ENCODE data around the gene ATP10B.
"Not testable (repeated sequence)": the region's sequence is repeated elsewhere in the genome, so short reads cannot be mapped to it uniquely, and the experiment has no call there.

The ATP10B gene

DNA sequence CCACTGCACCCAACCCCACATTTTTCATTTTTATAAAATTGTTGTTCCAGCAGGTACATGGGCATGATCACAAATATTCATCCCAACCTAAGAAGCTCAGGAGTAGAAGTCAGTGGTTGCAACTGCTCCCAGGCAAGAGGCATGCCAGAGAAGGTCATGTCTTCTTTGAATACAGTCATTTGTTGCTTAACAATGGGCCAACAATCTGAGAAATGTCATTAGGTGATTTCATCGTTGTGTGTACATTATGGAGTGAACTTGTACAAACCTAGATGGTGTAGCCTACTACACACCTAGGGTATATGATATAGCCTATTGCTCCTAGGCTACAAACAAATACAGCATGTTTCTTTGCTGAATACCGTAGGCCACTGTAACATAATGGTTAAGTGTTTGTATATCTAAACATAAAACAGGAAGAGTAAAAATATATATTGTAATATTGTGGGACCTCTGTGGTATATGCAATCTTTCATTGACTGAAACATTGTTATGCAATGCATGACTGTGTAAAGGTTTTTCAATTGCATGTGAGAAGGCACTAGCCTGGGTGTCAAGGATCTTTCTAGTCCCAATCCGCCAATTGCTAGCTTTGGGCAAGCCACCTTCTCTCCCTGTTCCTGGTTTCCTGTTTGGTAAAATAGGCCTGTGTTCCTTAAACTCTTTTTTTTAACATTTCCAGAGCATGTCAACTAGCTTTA is 27.6 kb downstream of the ATP10B start:
- H3K79me2 ChIP-seq (ENCODE audit: control insufficient read depth, insufficient read depth, low read length, unreplicated experiment), result no peaks in the 10 kb centered on the region
- no peaks in the 10 kb centered on the region for H3K4me1 ChIP-seq (ENCODE audit: control insufficient read depth, insufficient read depth, low read length, unreplicated experiment)

DNA sequence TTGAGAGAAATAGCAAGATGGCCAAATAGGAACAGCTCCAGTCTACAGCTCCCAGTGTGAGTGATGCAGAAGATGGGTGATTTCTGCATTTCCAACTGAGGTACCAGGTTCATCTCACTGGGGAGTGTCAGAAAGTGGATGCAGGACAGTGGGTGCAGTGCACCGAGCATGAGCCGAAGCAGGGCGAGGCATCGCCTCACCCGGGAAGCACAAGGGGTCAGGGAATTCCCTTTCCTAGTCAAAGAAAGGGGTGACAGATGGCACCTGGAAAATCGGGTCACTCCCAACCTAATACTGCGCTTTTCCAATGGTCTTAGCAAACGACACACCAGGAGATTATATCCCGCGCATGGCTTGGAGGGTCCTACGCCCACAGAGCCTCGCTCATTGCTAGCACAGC is 39.0 kb downstream of the ATP10B start:
- not testable (repeated sequence) for H3K36me3 ChIP-seq (ENCODE audit: insufficient read depth, low read length); H2AFZ ChIP-seq (ENCODE audit: low read length, unreplicated experiment); H3K27ac ChIP-seq (ENCODE audit: low read depth, low read length); H3K4me1 ChIP-seq (ENCODE audit: control insufficient read depth, insufficient read depth, low read length, unreplicated experiment); H3K4me3 ChIP-seq (ENCODE audit: low read depth, low read length); H3K27me3 ChIP-seq (ENCODE audit: insufficient read depth, low read length); H3K79me2 ChIP-seq (ENCODE audit: control insufficient read depth, insufficient read depth, low read length, unreplicated experiment)

More for the DNA sequence above, 27.6 kb downstream of the ATP10B start:
- Histone ChIP-seq H3K36me3 (ENCODE audit: insufficient read depth, low read length) (no peaks in the 10 kb centered on the region), H2AFZ (ENCODE audit: low read length, unreplicated experiment) (no peak overlapping the region), H3K4me3 (ENCODE audit: low read depth, low read length) (no peak overlapping the region), H3K27ac (ENCODE audit: low read depth, low read length) (no peak overlapping the region), H3K27me3 (ENCODE audit: insufficient read depth, low read length) (no peaks in the 10 kb centered on the region)

DNA sequence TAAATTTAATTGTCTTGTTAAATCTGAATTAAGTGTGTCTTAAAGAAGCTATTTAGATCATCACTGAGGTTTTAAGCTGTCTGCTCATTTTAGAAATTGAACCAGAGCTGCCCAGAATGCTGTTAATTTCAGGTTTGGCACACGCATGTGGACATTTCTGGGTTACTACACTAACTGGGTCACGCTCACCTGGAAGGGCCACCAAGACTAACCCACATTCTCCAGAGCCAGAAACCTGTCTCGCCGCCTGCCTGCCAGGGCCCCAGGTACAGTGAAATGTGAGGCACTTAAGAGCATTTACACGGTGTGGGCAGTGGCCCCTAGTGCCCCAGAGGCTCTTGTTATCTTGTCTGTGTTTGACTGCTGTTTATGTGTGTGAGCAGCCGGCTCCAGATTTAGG is 46.6 kb downstream of the ATP10B start:
- Histone ChIP-seq H3K4me3 (ENCODE audit: low read depth, low read length) (no peak overlapping the region), H3K4me1 (ENCODE audit: control insufficient read depth, insufficient read depth, low read length, unreplicated experiment) (no peaks in the 10 kb centered on the region), H3K27ac (ENCODE audit: low read depth, low read length) (no peak overlapping the region), H3K36me3 (ENCODE audit: insufficient read depth, low read length) (no peaks in the 10 kb centered on the region), H3K27me3 (ENCODE audit: insufficient read depth, low read length) (no peaks in the 10 kb centered on the region), H2AFZ (ENCODE audit: low read length, unreplicated experiment) (no peak overlapping the region), H3K79me2 (ENCODE audit: control insufficient read depth, insufficient read depth, low read length, unreplicated experiment) (no peaks in the 10 kb centered on the region)

DNA sequence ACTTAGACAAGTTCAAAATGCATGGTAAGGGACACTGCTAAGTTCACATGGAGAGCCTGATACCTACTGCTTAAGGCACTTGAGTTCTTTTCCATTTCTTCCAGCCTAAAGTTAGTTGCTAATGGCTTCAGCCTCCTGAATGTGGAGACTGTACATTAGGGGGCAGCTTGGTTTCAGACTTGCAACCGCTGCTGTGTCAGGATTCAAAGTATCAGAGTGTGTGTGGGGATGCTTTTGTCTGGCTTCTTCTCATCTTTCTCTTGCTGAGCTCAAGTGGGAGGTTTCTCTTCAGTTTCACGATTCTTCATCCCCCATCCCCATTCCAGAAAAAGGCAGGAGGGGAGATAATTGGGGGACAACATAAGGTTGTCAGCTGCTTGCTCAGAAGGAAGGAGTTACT is 49.4 kb downstream of the ATP10B start:
- Histone ChIP-seq H3K27me3 (ENCODE audit: insufficient read depth, low read length) (no peaks in the 10 kb centered on the region), H3K4me1 (ENCODE audit: control insufficient read depth, insufficient read depth, low read length, unreplicated experiment) (no peaks in the 10 kb centered on the region), H3K27ac (ENCODE audit: low read depth, low read length) (no peak overlapping the region), H3K79me2 (ENCODE audit: control insufficient read depth, insufficient read depth, low read length, unreplicated experiment) (no peaks in the 10 kb centered on the region), H2AFZ (ENCODE audit: low read length, unreplicated experiment) (no peak overlapping the region), H3K36me3 (ENCODE audit: insufficient read depth, low read length) (no peaks in the 10 kb centered on the region), H3K4me3 (ENCODE audit: low read depth, low read length) (no peak overlapping the region)

DNA sequence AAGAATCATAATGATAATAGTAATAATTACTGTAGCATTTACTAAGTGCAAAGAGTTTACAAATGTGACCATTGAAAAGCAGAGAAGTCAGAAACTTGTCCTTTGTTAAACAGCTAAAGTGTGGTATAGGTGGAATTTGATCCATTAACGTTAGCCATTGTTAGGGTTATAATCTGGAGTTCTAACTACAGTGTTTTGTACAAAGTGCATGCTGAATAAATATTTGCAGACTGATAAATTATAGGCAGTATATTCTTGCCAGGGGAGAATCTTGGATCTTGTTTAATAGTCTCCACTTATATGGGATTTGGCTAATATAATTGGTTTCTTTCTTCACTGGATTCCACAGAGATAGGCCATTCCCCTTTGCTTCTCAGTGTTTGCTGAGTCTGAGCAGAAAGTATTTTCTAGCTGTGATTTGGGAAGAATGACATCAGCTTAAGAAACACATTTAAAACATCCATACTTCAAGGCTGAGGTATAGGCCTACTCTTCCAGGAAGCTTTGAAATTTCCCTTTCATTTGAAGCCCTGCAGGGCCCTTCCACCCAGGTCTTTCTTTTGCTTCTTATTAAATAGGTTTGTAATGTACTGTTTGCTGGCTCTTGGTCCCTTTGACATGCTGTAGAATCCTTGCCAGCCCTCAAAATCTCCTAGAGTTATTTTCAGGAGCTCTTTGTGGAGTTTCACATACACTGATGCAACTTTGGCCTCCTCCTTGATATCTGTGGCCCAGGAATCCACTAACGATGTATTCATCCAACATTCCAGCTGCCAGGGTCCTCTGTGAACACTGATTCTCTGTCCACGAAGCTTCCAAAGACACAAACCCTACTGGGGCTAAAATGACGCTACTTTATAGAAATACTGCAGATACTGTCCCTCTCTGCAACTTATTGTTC is 51.4 kb downstream of the ATP10B start:
- Histone ChIP-seq H3K4me1 (ENCODE audit: control insufficient read depth, insufficient read depth, low read length, unreplicated experiment) (no peaks in the 10 kb centered on the region), H3K36me3 (ENCODE audit: insufficient read depth, low read length) (no peaks in the 10 kb centered on the region), H3K79me2 (ENCODE audit: control insufficient read depth, insufficient read depth, low read length, unreplicated experiment) (no peaks in the 10 kb centered on the region), H3K4me3 (ENCODE audit: low read depth, low read length) (no peak overlapping the region), H3K27me3 (ENCODE audit: insufficient read depth, low read length) (no peaks in the 10 kb centered on the region), H2AFZ (ENCODE audit: low read length, unreplicated experiment) (no peak overlapping the region), H3K27ac (ENCODE audit: low read depth, low read length) (no peak overlapping the region)

DNA sequence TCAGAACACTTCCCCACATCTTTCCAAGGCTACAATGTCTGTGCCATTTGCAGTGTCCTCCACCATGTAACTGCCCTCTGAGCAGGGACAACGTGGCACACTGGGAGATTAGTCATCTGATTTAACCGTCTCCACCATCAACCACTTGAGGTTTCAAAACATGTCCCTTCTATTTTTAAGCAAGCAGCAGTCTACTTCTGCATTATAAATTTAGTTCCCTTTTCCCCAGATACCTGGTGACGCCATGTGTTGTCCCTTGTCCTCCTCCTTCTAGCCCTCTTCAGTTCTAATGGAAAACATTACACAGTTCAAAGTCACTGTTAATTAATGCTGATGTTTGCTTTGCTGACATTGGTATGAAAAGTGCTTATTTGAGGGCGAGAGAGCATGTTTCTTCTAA is 52.8 kb downstream of the ATP10B start:
- Histone ChIP-seq H2AFZ (ENCODE audit: low read length, unreplicated experiment) (no peak overlapping the region), H3K79me2 (ENCODE audit: control insufficient read depth, insufficient read depth, low read length, unreplicated experiment) (no peaks in the 10 kb centered on the region), H3K27me3 (ENCODE audit: insufficient read depth, low read length) (no peaks in the 10 kb centered on the region), H3K27ac (ENCODE audit: low read depth, low read length) (no peak overlapping the region), H3K4me3 (ENCODE audit: low read depth, low read length) (no peak overlapping the region), H3K36me3 (ENCODE audit: insufficient read depth, low read length) (no peaks in the 10 kb centered on the region), H3K4me1 (ENCODE audit: control insufficient read depth, insufficient read depth, low read length, unreplicated experiment) (no peaks in the 10 kb centered on the region)

DNA sequence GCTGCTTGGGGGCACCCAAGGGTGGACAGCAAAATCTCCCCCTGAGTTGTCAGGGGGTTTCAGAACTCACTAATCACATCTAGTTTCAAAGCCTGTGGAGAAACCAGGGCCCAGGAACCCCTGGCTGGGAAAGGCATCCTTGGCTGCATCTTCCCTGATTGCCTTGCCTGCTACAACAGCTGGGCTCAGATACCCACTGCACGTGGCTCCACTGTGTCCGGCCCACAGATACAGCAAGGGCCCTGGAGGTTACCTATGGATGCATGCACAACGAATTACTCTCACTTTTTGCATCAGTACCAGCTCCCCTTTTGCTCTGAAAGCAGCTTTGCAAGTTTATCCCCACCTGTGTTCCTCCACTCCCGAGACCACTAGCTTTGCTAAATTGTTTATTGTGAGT is 55.0 kb downstream of the ATP10B start:
- Histone ChIP-seq H3K79me2 (ENCODE audit: control insufficient read depth, insufficient read depth, low read length, unreplicated experiment) (no peaks in the 10 kb centered on the region), H3K27ac (ENCODE audit: low read depth, low read length) (no peak overlapping the region), H2AFZ (ENCODE audit: low read length, unreplicated experiment) (no peak overlapping the region), H3K4me3 (ENCODE audit: low read depth, low read length) (no peak overlapping the region), H3K4me1 (ENCODE audit: control insufficient read depth, insufficient read depth, low read length, unreplicated experiment) (no peaks in the 10 kb centered on the region), H3K27me3 (ENCODE audit: insufficient read depth, low read length) (no peaks in the 10 kb centered on the region), H3K36me3 (ENCODE audit: insufficient read depth, low read length) (no peaks in the 10 kb centered on the region)

DNA sequence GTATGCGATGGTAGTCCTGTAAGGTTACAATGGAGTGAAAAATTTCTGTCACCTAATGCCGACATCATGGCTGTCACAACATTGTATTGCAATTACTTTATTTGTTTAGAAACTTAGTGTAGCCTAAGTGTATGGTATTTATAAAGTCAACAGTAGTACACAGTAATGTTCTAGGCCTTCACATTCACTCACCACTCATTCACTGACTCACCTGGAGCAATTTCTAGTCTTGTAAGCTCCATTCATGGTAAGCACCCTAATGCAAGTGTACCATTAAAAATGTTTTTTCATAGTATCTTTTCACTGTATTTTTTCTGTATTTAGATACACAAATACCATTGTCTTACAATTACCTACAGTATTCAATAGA is 58.5 kb downstream of the ATP10B start:
- Histone ChIP-seq H3K27ac (ENCODE audit: low read depth, low read length) (no peak overlapping the region), H3K79me2 (ENCODE audit: control insufficient read depth, insufficient read depth, low read length, unreplicated experiment) (no peaks in the 10 kb centered on the region), H3K4me1 (ENCODE audit: control insufficient read depth, insufficient read depth, low read length, unreplicated experiment) (no peaks in the 10 kb centered on the region), H3K4me3 (ENCODE audit: low read depth, low read length) (no peak overlapping the region), H2AFZ (ENCODE audit: low read length, unreplicated experiment) (no peak overlapping the region), H3K27me3 (ENCODE audit: insufficient read depth, low read length) (no peaks in the 10 kb centered on the region), H3K36me3 (ENCODE audit: insufficient read depth, low read length) (no peaks in the 10 kb centered on the region)

DNA sequence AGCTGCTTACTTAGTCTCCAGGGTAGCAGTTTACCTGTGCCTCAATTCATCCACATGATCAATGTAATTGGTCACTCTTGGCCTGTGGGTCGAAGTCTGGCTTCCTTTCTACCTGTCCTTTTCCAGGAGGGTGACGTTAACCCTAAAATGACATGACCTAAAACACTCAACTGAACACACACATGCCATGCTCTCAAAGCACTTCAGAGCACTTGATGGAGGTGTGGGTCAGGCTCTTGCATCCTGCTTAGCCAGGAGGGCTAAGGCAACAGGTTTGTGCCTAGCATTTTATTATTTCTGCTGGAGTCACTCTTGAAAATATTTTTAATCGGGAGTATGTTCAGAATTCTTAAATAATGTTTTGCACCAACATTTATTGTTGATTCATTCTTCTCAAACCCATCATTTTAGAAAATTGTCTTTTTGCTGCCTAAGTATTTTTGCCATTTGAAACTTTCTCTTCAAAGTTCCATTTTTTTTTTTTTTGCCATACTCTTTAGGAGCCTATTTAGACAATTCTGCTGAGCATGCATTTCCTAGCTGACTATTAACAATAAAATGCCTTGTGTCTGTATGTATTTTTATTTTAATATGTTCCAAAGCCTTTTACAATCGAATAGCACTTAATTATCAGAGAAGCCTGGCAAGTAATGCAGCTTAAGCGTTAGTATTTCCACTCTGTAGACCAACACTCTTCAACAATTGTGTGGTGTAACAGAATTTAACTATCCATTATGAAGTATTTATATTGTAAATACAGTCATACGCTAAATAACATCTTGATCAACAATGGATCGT is 59.1 kb downstream of the ATP10B start:
- H3K36me3 ChIP-seq (ENCODE audit: insufficient read depth, low read length), result no peaks in the 10 kb centered on the region
- no peak overlapping the region for H3K27ac ChIP-seq (ENCODE audit: low read depth, low read length)
- H3K4me1 ChIP-seq (ENCODE audit: control insufficient read depth, insufficient read depth, low read length, unreplicated experiment), result no peaks in the 10 kb centered on the region
- no peak overlapping the region for H3K4me3 ChIP-seq (ENCODE audit: low read depth, low read length)
- H3K79me2 ChIP-seq (ENCODE audit: control insufficient read depth, insufficient read depth, low read length, unreplicated experiment), result no peaks in the 10 kb centered on the region
- H2AFZ ChIP-seq (ENCODE audit: low read length, unreplicated experiment), result no peak overlapping the region
- H3K27me3 ChIP-seq (ENCODE audit: insufficient read depth, low read length), result no peaks in the 10 kb centered on the region

DNA sequence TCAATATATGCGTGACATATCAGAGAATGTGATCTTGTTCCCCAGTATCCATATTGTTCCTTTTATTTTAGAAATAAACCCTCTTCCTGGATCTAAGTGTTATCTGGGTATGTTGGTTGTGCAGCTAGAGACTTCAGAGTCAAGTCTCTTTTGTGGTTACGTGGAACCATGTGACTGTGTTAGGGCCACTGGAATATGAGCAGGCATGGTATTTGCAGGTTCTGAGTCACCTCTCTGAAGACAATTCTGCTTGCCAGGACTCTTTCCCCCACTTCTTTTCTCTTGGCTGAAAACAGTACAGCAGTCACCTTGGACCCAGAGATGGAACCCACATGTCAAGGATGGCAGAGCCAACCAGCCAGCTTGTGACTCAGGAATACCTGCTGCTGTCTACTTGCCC is 59.7 kb downstream of the ATP10B start:
- Histone ChIP-seq H3K27me3 (ENCODE audit: insufficient read depth, low read length) (no peaks in the 10 kb centered on the region), H3K79me2 (ENCODE audit: control insufficient read depth, insufficient read depth, low read length, unreplicated experiment) (no peaks in the 10 kb centered on the region), H3K4me3 (ENCODE audit: low read depth, low read length) (no peak overlapping the region), H3K36me3 (ENCODE audit: insufficient read depth, low read length) (no peaks in the 10 kb centered on the region), H3K27ac (ENCODE audit: low read depth, low read length) (no peak overlapping the region), H2AFZ (ENCODE audit: low read length, unreplicated experiment) (no peak overlapping the region), H3K4me1 (ENCODE audit: control insufficient read depth, insufficient read depth, low read length, unreplicated experiment) (no peaks in the 10 kb centered on the region)

Data from ACC112 (cell line).